Right forelimb (tissue), 1 donor: ENCODE measurements around the gene NPTN.
"Not testable (repeated sequence)": the region's sequence is repeated elsewhere in the genome, so short reads cannot be mapped to it uniquely, and the experiment has no call there.

Experiments used
- DNase-seq: peaks from one replicate; pipeline ENCODE4 v3.0.0-alpha.2; 2018

Gene NPTN

DNA sequence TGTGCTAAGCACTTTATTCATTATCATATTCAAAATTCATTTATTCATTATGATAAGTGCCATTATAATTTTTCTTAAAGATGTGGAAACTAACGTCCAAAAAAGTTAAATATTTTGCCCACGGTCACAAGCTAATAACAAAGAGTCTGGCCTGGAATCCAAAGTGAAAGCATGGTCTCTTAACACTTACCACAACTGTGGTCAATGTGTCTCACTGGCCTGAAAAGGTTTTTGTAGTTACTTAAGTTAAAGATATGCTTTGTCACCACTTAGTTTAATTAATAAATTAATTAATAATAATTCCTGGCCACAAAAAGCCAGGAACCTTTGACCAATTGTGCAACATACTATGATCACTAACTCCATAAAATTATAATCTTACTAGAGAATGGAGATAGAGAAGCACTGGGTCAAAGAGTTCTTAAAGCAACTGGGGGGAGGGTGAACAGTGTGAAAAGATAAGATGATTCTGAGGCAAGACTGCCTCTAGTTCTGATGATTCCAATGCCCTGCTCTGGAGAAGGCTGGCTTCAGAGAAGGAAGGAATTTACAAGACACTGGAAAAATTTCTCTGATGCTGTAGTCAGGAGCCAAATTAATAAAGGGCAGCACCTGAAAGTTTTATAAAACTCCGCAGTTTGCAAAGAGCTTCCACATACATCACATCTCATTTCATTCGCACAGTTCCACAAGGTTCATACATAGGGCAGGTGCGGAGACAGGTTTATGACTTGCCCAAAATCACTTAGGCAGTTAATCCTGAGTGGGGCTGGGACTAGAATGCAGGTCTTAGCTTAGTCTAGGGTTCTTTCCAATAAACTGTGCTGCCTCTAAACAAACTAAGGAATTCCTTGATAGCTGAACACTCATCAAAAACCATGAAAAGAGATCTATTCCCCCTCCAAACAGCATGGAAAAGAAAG, 32.5 kb downstream of the NPTN start:
- DNase-seq, result no peak

GRCh38 chr15:73599934-73600333, 33.3 kb downstream of the NPTN start:
- no peak for DNase-seq

- DNase-seq, result no peak
Measured at GRCh38 chr15:73598530-73599160, 34.5 kb downstream of the NPTN start.

DNA sequence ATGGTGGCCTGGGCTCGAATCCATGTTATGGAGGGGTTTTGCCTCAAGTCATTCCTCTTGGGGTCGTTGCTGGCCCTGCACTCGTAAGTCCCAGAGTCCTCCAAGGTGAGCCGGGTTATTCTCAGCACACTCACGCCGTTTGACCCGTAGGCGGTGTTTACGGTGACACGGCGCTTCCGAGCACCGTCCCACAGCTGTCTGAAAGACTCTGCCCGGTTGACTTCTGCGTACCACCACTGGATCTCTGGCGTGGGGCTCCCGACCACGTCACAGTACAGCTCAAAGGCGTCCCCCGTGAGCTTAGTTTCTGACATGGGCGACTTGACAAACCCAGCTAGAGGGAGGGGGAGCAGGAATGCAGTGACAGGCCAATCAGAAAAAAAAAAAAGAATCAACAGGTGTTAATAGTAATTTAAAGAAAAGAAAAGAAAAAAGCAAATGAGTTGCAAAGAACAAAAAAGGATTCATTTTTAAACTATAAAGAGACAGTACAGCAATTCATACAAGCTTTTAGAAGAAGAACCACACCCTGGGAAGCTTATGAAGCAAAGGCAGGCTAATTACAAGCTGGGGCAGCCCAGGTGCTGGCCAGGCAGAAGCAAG, 36.1 kb downstream of the NPTN start:
- no peak for DNase-seq

GRCh38 chr15:73596174-73596573, 37.0 kb downstream of the NPTN start:
- DNase-seq, result no peak

DNA sequence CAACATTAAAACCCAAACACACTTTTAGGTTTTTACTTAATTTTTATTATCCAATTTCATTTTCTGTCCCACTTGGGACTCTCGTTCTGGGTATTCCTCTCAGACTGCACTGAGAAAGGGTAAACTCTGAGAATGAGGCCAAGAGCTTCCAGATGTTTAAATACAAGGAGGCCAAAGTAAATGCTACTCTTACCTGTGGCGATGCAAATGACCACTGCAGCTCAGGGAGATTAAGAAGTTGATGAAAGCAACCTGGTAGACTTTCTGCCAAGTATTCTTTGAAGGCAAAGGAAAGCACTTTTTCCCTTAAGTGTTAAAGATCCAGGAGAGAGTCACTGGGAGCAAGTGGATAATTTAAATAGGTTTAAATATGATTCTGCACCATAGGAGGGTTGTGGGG, 39.1 kb downstream of the NPTN start:
- DNase-seq, result no peak

GRCh38 chr15:73593304-73594074, 39.7 kb downstream of the NPTN start:
- DNase-seq, result no peak

- DNase-seq, result no peak
Measured at GRCh38 chr15:73590263-73590662, 42.9 kb downstream of the NPTN start.

- DNase-seq, result no peak
Measured at GRCh38 chr15:73589766-73590165, 43.4 kb downstream of the NPTN start.

GRCh38 chr15:73585871-73586654, 47.1 kb downstream of the NPTN start:
- DNase-seq, result no peak

GRCh38 chr15:73584699-73585420, 48.3 kb downstream of the NPTN start:
- no peak for DNase-seq

GRCh38 chr15:73583544-73583943, 49.6 kb downstream of the NPTN start:
- DNase-seq, result no peak

GRCh38 chr15:73582851-73583379, 50.3 kb downstream of the NPTN start:
- no peak for DNase-seq

GRCh38 chr15:73578026-73578425, 55.2 kb downstream of the NPTN start:
- no peak for DNase-seq

GRCh38 chr15:73577593-73577992, 55.6 kb downstream of the NPTN start:
- DNase-seq, result not testable (repeated sequence)

- DNase-seq, result no peak
Measured at GRCh38 chr15:73575636-73576247, 57.4 kb downstream of the NPTN start.

GRCh38 chr15:73573572-73573971, 59.6 kb downstream of the NPTN start:
- no peak for DNase-seq

- no peak for DNase-seq
Measured at GRCh38 chr15:73573037-73573436, 60.2 kb downstream of the NPTN start.

GRCh38 chr15:73572296-73572695, 60.9 kb downstream of the NPTN start:
- DNase-seq, result no peak

- no peak for DNase-seq
Measured at GRCh38 chr15:73571346-73571745, 61.8 kb downstream of the NPTN start.
